ENCODE data around the gene UNC5A.

- TF ChIP-seq ARNTL (CRISPR knock-in tag; IDR thresholded peaks at IDR 0.05; ENCODE audit: borderline replicate concordance, low read depth) = no peak
- TF ChIP-seq ZFP30 (CRISPR knock-in tag; IDR thresholded peaks at IDR 0.05) = no peak
- TF ChIP-seq ZNF8 (CRISPR knock-in tag; IDR thresholded peaks at IDR 0.05) = no peak
Observed at GRCh38 chr5:176900780-176901204, 90.4 kb downstream of the UNC5A start.

Measured in SK-N-SH treated with all-trans-retinoic acid at 6 μM for 48 hours (cell line).